Dedifferentiated amniotic fluid mesenchymal stem cell (primary cell): ENCODE measurements around the gene OLFM1.
"Not testable (repeated sequence)": the region's sequence is repeated elsewhere in the genome, so short reads cannot be mapped to it uniquely, and the experiment has no call there.

Source experiments
- DNase-seq: peaks from one replicate; pipeline ENCODE4 v3.0.0-alpha.2; 2016; ENCODE audit errors: extremely low spot score

Gene OLFM1

DNA sequence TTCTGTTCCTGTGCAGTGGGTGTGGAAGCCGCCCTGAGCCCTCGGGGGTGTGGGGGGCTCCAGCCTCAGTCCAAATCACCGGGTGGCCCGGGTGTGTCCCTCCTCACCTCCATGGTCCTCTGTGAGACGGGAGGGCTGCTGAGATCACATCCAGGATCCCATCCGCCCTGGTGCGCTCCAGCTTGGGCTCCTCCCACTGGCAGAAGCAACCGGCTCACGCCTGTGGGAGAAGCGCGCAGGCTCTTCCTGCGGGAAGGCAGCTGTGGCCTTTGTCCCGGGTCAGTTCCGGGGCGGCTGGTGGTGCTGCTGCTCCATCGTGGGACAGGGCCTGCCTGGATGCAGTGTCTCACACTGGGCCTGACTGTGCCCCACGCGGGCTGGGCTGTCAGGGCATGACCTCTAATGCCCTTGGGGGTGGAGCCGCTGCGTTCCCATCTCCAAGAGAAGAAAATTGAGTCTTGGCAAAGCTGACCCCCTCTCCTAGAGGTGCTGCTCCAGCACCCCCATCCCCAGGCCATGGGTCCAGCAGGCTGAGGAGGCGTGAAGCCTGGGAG is 18.5 kb downstream of the OLFM1 start:
- no peak for DNase-seq

- DNase-seq: no peak
Observed at GRCh38 chr9:135106551-135107270, 19.2 kb downstream of the OLFM1 start.

DNA sequence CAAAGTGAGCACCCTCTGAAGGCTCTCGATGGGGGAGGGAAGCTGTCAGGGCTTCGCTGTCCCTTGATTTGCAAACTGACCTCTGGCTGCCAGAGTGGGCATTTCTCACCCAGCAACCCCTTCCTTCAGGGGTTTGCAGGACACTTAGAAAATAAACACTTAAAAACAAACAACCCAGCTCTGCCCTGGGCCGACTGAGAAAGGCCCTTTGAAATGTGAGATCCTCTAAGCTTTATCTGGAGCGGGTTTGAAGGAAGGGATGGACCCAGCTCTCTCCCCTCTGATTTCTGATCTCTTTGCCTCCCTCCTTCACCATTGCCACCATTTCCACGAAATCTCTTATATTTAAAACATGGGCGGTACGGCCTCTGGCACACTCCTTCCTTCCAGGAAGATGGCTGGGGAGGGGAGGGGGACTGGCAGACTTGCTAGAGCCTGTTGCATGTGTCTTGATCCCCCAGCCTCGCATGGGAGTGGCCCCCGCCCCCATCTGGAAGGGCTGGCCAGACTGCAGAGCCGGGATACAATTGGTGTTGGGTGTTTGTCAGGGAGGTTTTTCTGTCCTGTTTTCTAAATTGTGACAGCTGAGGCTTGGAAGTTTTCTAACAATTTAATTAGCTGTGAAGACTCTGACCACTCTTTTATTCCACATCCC is 20.2 kb downstream of the OLFM1 start:
- DNase-seq: no peak

DNA sequence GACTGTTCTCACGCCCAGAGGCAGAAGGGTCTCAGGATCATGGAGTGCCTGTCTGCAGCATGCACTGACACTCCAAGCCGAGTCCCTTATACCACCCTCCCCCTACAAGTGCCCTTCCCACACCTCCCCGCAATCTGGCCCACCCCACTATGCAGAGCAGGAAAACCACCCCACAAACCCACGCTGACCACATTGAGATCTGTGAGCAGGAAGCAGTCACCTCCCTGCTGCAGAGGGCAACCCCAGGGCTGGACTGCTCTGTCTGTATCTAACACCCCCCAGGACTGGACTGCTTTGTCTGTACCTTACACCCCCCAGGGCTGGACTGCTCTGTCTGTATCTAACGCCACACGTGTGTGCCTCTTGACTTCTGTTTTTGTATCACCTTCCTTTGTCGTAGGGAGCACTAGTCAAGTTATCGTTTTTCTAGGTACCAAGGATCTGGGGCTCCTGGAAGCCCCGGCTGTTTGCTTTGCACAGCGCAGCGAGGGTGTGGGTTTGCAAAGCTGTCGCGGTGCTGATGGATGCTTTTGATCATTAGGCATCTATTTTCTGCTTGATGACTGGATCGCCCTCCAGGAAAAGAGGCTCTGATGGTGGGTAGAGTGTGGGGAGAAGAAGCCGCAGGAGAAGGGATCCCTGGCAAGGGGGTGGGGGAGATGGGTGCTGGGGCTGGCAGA is 21.5 kb downstream of the OLFM1 start:
- DNase-seq: no peak

GRCh38 chr9:135109650-135110049 is 22.2 kb downstream of the OLFM1 start:
- no peak for DNase-seq

GRCh38 chr9:135110416-135110815 is 22.9 kb downstream of the OLFM1 start:
- DNase-seq: no peak

GRCh38 chr9:135111600-135111999 is 24.1 kb downstream of the OLFM1 start:
- not testable (repeated sequence) for DNase-seq

DNA sequence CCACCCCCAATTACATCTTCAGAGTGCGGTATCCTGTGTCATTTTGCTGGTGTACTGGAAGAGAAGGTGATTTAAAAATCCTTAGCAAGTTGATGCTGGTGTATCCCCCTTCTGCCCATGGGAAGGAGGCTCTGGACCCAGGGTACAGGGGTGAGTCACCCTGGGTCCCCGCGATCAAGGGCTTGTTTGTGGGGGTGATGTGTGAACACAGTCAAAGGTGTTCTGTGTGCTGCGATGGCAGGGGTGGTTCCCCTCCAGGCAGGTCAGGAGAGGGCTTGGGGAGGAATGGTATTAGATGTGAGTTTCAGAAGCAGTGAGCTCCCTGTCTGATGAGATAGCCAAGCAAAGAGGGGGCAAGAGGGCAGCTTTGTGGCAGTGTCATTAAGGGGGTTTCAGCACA is 28.9 kb downstream of the OLFM1 start:
- no peak for DNase-seq

- no peak for DNase-seq
Observed at GRCh38 chr9:135116881-135117280, 29.4 kb downstream of the OLFM1 start.

DNA sequence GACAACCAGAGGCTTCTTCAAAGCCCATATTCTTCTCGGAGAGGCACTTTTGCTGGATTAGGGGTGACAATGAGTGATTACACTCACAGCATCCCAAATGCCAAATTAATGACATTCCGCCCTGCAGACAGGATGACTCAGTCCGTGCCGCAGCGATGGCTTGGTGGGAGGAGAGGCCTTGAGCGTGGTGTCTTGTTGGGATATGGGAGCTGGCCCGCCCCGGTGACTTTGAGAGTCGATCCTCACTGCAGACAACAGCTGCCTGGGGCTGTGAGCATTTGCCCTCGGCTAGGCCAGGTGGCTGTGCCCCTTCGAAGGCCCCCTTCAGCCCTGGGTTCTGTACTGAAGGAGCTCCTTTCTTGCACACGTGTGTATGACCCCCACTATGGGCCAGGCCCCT is 29.8 kb downstream of the OLFM1 start:
- no peak for DNase-seq

- no peak for DNase-seq
Observed at GRCh38 chr9:135119496-135120064, 32.1 kb downstream of the OLFM1 start.

- DNase-seq: no peak
Observed at GRCh38 chr9:135120249-135120648, 32.8 kb downstream of the OLFM1 start.

DNA sequence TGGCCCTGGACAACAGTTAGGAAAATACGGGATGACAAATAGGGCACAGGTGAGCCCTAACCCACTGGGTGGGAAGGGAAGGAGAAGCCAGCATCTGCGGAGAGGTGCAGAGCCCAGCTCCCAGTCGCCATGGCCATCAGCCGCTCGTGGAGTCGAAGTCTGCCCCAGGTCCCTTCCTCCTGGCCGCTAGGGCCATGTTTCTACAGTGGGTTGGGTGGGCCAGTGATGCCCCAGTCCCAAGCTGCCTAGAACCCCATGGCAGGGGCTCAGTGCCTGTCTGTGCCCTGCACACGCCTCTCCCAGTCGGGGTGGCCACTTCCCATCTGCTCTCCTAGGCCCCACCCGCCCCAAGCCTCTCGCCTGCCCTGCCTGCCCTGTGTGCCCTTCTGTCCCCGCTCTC is 34.8 kb downstream of the OLFM1 start:
- no peak for DNase-seq

DNA sequence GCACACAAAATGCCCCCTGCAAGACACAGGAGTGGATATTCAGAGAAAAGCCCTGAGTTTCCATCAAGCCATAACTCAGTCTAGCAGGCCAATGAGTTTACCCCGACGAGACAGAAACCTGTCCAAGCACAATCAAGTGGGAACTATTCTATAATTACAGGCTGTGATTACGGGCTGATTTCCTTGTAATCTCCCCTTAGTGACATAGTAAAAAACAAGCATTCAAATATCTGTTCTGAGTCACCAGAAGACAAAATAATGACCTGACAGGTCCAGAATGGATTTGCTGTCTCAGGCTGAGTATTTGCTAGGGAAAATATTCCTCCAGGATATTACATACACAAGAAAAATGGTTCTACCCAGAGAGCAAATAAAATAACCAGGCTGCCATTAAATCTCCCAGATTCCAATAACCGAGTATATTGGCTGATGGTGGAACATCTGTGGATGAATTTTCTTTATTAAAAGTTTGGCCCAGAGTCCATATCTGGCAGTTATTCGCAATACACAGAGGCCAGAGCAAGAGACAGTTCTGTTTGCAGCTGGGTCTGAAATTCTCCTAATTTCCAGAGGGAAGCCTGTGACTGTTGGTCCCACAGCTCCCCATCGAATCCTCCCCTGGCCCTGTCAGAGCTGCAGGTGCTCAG is 35.8 kb downstream of the OLFM1 start:
- no peak for DNase-seq

- no peak for DNase-seq
Observed at GRCh38 chr9:135123773-135124134, 36.3 kb downstream of the OLFM1 start.

GRCh38 chr9:135126451-135127187 is 39.2 kb downstream of the OLFM1 start:
- DNase-seq: no peak

- no peak for DNase-seq
Observed at GRCh38 chr9:135127718-135128670, 40.5 kb downstream of the OLFM1 start.

DNA sequence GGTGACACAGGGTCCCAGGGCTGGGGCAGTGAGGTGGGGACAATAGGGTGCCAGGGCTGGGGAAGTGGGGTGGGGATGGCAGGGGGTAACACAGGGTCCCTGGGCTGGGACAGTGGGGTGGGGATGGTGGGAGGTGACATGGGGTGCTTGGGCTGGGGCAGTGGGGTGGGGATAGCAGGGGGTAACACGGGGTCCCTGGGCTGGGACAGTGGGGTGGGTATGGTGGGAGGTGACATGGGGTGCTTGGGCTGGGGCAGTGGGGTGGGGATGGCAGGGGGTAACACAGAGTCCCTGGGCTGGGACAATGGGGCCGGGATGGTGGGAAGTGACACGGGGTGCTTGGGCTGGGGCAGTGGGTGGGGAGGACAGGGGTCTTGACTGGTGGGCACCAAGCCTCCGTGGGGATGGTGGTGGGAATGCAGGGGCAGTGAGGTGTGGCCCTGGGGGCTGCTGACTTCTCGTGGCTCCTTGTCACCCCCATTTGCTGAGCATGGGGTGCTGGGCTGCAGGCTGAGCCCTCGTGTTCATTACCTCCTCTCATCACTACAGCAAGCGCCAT is 41.7 kb downstream of the OLFM1 start:
- DNase-seq: no peak

- DNase-seq: no peak
Observed at GRCh38 chr9:135130207-135130976, 42.9 kb downstream of the OLFM1 start.
